ENCODE measurements around the gene ZIC4.

The ZIC4 gene

DNA sequence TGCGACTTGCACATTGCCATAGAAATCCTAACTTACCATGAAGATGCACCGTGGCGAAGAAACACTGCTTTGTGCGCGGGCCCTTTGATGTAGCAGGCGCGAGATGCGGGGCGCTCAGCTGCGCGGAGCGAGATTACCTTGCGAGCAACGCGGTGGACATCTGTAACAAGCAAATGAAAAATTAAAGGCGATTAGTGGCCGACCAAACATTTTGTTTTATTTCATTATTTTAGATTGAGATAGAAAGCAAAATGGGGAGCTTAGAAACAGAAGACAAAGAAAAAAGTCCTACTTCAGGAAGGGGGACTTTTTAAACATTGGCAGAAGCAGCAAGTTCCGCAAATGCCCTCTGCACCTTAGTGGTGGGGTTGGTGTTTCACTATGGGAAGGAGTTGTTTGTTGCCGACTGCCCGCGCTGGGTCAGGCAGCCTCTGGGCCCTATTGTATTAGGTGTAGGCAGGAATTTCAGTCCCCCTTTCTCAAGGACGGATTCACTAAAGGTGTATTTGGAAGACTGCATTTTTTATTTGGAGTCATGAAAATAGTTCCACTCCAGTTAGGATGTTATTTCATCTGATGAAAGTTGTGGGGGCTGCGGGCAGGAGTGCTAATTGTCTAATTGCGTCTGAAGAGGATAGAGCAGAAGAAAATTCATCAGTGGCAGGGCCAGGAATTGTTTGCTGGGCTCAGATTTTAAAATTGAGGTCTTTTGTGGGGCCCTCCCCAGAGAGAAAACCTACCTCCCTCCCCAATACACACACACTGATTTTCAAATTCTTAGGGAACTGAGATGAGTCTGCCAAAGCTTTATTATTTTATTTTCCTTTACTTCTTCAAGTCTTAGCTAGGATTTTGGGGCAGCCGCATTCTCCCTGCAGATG is 17.4 kb downstream of the ZIC4 start:
- DNase-seq, result no peak

DNA sequence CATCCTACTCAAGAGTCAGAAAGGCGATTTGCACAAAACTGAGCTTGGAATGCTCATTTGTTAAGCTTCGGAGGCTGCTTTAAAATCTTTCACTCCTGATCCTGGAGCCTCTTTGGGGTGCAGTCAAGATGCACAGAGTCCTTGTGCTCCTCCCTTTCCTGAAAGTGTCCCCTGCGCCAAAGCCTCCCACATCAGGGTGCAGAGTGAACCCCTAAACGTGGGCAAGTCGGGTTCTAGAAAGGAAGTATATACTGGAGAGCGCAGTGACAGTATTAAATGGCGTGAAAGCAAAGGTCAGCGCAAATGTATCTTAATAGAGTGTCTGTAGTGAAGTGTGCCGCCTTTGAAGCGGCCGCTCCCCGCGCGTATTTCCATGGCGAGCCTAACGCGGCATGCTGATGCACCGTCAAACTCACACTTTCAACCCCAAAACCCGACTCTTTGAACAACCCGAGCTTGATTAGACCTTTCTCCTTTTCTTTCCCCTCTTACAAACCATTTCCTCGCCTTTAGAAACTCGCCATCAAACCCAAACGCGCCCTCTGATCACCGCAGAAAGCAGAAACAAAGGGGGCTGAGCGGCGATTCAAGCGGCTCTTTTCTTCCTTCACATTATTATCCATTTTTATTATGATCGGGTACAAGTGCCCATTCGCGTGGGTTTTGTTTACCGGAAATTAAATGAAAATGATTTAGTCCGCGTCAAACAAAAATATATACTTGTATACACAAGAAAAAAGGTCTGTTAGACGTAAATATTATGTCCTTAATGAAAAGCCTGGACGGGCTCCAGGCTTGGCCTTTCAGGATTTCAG is 18.3 kb downstream of the ZIC4 start:
- DNase-seq, result no peak

DNA sequence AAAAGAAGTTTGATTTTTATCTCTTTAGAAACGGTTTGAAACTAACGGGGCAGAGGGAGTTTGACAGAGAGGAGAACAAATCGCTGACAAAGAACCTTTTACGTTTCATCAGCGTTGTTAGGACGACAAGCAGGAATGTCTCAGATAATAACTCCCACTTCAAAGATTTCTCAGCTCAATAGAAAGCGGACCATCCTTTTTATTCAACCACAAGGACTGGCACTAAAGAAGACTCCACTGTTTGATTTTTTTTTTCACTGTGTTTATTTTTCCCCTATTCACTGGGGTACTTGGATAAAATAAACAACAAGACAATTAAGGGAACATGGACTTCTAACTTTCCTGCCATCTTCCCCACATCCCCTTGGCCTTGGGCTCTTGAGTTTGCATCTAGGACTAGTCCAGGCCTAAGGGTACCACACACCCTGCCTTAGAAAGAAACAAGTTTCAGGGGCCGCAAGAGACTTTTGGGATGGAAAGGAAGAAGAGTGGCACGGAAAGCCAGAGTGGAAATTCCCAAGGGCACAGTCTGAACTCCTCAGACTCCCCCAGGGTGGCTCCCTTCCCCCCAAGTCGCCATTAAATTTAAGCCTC is 19.0 kb downstream of the ZIC4 start:
- no peak for DNase-seq

DNA sequence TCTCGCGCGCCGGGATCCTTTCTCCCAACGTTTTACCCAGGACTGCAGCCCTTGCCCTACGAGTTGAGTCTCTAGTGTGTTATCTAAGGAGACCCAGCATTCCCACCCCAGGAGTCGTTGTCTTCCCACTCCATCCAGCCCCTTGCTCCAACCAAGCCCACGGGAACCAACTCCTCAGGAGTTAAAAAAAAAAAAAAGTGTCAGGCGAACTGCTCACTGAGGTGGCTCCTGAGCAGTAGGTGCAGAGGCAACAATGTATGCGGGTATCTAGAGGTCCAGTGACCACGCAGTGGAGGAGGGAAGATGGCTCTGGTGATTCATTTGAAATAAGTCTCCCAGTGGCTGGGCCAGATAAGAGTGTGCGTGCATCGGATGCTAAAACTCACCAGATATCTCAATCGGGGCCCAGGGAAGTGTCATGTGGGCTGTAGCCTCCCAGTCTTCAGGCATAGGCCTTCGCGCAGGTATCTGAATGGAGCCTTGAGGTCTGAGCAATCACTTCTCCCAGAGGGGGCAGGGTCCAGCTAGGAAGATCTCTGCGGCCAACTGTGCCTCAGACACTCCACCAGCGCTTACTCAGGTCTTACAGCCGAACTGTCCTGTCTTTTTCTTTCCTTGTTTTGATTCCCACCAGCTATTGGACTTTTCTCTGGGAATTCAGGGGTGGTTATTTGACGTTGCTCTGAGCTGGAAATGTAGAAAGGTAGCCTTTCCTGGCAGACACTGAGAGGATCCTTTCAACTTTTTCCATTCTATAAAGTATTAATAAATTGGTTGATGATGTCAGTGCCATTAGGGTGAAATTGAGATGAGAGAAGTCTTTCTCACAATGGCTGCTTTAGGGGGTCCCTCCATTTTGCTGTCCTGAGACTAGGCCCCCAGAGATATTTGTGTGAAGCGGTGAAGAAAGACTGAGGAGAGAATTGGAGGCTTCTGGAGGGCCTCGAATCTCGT is 21.0 kb downstream of the ZIC4 start:
- no peak for DNase-seq

DNA sequence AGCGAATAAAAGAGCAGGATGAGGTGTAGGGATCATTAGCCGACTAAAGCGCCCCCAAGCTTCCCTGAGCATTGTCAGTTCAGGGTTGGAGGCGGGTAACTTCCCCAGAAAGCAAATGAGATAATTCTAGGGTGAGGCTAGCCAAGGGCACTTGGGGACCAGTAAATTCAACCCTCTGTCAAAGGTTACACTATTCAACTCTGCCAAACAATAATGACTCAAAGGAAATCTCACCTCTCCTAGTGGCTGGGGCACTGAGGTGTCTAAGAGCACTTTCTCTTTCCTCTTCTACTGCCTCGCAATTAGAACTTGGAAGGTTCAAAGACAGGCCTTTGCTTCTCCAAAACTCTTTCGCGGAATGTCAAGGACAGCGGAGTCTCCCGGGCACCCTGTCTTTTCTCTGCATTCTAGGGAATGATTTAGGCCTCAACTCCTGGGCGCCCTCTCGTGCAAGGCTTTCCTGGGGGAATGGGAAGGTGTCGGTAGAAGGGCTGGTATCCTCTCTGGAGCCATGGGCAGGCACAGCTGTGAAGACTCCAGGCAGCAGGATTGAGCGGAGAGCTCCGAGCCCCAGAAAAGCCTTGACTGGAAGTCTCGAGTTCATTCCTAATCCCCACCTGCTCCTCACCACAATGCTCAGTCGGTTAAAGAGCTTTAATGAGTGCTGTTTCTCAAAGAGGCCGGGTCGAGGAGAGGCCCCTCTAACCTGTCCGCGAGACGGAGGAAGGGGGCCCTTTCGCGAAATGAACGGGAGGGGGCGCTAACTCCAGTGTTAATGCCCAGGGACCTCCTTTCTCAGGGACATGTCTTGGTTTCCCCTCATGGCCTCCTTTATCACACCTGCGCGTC is 21.9 kb downstream of the ZIC4 start:
- DNase-seq, result no peak

DNA sequence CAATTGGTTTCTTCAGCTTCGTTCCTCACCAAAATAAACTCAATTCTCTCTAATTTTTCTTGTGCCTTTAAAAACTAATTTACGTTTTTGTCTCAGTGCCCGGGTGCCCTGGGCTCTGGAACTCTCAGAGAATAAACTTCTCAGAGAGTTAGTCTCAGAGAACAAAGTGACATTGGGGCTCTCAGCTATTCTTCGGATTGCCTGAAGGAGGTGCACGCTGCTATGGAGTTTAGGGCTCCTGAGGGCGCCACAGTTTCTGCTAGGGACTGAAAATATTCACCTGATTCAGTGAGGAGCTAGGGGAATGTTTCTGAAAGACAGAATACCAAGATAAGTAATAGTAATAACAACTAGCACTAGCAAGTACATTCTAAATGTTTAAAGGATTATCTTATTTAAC is 22.7 kb downstream of the ZIC4 start:
- no peak for DNase-seq

DNA sequence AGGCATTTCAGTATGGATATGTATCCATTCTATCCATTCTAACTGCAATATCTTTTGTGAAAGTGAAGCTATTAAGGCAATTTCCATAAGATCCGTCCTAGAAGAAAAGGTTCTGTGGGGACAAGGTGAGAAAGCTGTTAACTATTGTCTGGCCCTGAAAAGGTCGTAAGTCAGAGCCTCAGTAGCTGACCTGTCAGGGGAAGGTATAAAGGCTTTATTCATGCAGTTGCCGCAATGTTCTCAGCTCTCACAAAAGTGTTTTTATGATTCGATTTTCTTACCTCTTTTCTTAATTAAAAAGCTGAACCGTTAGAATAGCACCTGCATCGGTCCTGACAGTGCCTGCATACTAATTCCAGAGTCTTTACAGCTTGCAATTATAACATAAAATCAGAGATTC is 24.7 kb downstream of the ZIC4 start:
- no peak for DNase-seq

DNA sequence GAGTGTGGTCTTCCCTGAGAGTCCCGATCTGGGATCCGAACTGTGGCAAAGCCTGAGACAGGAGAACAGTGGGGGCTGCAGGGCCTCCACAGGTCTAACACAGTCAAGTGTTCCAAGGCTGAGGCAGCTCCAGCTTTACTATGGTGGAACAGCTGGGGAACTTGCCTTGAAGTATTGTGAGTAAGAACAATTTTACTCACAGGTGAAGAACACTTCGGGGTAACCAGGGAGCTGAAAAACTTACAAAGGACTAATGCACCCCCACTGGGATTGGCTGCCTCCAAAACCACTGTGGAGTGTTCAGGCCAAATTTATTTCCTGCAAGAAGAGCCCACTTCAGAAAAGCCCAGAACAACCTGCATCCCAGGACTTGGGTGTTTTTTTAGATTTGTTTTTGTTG is 25.4 kb downstream of the ZIC4 start:
- DNase-seq, result no peak

DNA sequence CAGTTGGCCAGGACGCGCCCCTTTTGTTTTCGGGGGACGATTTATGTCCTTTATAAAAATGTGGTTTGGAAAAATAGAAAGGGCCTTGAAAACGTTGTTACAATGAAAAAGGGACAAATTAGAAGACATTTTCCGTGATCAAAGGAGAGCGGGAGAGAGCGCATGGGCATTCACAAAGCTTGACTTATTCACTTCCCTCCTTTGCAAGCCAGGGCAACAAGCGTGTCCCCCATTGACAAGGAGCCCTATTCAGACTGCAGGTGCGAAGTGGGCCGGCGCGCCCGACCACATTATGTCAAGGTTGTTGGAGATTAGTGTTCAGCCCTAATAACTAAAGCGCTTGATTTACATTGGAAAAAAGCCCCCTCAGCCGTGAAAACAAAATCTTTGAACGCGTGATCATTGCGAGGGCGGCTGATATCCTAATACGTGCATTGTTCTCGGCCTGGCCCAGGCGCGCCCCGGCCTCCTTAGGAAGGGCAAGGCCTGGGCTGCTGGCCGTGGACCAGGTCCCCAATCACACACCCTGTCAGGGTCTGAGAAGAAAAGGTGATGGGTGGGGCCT is 25.9 kb downstream of the ZIC4 start:
- DNase-seq, result no peak

DNA sequence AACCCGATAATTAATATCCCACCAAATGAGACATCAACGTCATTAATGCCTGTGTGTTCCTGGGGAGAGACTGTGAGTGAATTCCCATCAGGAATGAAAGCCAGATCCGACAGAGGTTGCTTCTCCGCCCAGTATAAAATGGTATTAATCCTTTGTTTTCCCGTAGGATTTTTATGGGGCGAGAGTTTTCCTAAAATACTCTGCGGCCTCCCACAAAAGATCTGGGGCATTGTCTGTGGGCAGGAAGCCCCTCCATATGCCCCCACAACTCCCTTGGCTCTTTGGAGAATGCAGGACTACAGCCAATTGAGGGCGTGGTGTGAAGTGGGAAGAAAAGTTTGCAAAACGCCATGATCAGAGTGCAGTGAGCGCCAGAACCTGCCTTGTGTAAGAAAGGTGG is 26.7 kb downstream of the ZIC4 start:
- DNase-seq, result no peak

DNA sequence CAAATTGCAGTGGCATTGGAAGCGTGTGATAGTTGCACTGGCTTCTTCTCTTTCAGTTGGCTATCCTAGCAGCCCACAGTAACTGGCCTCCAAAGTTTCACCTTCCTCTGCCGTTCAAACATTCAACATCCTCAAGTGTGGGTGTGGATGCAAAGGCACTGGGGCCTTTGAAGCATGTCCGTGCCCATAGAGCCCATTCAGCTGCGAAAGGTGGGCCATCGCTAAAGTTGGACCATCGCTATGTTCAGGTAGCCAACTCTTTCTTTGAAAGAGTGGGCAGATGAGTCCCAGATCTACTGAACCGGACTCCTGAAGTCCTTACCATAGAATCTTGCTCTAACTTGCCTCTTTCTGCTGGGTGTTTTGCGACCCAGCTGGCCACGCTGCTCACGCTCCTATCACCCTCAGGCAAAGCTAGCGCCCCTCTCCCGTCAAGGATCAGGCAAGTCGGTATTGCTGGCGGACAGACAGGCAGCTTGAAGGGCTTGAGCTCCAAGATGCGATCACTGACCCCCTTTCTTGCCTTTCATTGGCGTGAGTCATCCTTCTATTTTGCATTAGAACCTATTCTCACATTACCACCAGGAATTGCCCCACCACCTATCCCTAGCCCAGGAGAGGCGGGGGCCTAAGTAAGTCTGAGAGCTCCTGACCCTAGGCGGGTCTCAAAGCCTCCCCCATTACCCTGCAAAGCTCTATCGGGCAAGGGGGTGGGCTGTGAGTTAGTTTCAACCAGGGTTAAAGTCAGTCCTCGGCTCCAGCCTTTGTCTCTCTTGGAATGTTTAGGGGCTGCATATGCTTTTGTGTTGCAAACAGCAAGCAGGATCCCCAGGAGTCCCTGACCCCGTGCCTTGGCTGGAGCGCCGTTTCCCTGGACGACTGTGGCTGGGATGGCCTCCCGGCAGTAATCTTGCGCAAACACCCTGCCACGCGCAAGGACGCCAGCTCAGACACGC is 28.7 kb downstream of the ZIC4 start:
- DNase-seq, result no peak

DNA sequence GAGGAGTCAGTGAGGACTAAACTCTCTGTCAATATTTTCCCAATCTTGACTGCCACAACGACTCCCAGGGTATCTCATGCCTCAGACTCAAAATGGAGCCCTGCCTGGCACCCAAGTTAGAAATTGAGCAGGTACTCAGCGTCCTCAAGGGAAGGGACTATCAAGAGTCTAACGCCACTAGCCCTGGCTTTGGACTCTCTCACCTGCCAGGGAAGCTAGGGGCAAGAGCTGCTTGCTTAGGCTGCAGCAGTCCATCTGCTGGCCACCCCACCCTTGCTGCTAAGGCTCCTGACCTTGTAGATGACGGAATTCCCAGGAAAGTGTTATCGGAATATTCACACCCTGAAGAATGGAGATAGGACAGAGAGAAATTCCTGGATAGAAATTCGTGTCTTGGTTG is 33.0 kb downstream of the ZIC4 start:
- DNase-seq, result no peak

DNA sequence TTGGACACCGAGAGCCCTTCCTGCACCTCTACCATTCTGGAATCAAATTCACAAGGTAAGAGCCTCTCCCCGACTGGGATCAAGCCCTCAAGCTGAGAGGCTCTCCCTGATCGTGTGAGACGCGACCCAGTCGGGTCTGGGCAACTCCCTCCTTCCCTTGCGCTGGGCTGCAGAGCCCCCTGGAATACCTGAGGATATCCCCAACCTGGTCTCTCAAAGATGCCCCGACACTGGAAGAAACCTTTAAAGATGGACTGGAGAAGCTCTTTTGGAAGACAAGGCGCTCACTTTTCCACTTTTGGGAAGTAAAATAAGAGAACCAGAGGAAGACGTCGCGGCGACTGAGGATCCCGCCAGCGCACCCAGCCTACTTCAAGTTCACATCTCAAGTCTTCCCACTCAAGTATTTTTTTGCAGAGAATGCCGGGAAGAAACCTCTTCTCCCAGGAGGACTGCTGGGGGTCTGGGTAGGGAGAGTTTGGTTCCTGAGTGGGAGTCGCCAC is 33.8 kb downstream of the ZIC4 start:
- no peak for DNase-seq

DNA sequence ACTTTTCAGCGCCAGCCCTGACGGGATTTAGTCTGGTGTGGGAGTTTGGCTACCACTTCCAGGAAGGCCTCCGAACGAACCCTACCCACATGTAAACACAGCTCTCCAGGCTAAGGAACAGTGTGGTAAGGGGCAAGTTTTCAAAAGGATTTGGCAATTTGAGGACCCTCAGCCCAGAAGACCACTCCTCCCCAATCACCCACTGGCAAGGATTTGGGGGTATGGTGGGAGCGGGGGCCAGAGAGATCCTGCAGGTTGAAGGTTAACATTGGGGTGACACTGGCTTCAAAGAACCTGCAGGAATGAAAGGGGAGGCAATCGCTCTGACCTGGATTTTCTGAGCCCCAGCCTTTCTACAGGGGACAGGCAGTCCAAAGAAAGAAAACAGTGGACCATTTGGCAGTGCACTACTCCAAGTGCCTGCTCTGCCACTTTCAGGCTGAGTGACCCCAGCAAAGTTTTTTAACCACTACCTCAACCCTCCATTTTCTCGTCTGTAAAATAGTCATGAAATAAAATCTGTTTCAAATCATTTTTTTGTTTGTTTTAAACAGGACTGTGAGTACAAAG is 34.5 kb downstream of the ZIC4 start:
- no peak for DNase-seq

DNA sequence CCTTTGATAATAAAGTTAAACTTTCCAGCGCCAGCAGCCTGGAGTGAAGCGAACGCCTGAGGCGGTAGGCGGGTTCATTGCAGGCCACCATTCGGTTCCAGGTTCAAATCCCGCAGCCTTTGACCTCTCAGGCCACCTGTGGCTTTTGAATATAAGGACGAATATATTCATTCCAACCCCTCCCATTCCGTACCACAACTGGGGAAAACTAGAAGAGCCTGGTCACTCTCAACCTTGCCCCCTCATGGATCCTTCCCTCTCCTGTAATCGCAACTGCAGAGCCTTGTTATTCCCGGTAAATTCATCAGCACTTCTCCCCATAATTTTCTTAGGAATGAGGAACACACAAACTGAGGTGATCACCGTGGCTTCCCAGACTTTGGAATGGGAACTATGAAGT is 35.2 kb downstream of the ZIC4 start:
- no peak for DNase-seq

DNA sequence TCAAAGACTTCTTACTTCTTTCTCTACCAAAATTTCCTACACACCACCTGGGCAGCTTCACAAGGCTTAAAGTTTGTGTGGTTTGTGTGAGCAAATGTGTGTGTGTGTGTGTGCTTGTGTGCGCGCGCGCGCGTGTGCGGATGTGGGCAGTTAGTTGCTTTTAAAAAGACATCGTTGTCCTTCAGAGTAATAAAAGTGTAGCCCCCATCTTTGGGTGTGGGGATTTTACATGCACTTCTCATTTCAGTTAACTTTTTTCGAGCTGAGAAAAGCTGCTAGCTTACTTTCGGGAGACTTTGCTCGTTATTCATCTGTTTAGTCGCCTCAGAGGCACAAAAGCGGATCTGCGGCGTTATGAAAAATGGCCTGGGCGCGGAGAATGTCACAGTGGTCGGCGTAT is 36.0 kb downstream of the ZIC4 start:
- no peak for DNase-seq

DNA sequence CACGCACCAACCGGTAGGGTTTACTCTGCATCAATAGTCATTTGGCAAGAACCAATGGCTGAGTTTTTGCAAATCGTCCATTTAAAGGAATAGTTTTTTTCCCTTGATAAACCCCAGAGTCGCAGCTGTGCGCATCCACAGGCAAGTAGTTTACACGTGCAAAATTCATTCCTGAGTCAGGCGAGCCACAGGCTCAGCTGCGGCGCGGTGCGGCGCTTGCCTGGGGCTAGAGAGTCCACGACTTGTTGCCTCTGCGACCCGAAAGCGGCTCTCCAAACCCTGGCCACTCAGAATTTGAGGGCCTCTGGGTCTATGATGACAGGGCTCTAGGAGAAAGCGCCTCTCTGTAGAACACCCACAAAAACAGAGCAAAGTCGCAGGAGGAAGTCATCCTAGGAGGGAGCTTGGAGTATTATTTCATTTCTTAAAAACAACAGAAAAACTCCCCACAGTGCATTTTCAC is 36.7 kb downstream of the ZIC4 start:
- no peak for DNase-seq

DNA sequence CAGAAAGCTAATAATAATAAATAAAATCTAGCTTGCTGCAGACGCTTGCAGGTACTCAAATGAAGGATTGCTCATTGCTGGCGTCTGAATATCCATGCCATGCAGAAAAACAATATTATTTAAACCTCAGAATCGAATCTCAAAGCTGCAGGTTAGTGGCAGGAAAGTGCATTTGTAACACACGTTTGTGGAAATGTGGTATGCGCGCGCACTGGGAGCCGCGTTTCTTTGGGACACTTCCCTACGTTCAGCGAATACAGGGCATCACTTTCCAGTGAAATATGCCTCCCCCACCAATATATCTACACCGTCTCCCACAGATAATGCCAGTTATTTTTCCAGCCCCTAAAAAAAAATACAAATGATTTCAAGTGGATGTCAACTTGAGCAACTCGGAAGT is 37.1 kb downstream of the ZIC4 start:
- no peak for DNase-seq

DNA sequence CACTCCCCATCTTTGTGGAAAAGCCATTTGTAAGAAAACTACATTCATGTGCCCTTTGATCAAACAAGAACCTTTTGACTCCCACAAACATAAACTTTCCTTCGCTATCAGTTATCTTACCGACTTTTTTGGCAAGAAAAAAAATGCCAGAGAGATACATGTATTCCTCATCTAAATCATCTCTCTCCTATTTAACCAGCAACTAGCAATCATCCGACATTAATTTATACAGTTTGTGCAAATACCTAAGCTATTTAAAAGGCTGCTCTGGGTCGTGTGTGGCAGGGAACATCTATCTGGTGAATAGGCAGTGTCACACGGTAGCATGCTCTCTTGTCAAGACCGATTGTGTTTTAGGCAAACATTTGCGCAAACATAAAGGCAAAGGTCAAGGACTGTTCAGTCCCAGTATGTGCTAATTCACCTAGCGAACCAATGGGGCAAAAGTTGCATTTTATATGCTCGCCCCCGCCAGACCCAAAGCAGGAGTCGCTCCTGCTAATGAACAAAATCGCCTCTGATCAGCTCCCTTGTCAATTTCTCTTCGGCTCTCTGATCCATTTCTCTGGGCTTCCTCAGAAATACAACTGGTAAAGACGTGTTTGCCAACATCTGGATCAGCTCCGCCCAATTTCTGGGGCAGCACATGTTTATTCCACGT is 37.7 kb downstream of the ZIC4 start:
- DNase-seq, result no peak
